Retinal pigment epithelial cell (primary cell): Measurements from ENCODE around the gene FAM222A.

Experiments used
- DNase-seq: peaks from one replicate; pipeline ENCODE4 v3.0.0-alpha.2; 2010; ENCODE audit warnings: low read depth
- H3K4me3 ChIP-seq: 2 replicates; pipeline ENCODE4 v1.5.1; 2011; ENCODE audit warnings: mild to moderate bottlenecking, low read length, control low read depth, moderate library complexity
- CTCF ChIP-seq: conservative IDR thresholded peaks from 2 replicates; pipeline ENCODE4 v1.5.1; 2011; ENCODE audit warnings: low read depth, low read length, control low read depth, inconsistent platforms

Gene FAM222A

DNA sequence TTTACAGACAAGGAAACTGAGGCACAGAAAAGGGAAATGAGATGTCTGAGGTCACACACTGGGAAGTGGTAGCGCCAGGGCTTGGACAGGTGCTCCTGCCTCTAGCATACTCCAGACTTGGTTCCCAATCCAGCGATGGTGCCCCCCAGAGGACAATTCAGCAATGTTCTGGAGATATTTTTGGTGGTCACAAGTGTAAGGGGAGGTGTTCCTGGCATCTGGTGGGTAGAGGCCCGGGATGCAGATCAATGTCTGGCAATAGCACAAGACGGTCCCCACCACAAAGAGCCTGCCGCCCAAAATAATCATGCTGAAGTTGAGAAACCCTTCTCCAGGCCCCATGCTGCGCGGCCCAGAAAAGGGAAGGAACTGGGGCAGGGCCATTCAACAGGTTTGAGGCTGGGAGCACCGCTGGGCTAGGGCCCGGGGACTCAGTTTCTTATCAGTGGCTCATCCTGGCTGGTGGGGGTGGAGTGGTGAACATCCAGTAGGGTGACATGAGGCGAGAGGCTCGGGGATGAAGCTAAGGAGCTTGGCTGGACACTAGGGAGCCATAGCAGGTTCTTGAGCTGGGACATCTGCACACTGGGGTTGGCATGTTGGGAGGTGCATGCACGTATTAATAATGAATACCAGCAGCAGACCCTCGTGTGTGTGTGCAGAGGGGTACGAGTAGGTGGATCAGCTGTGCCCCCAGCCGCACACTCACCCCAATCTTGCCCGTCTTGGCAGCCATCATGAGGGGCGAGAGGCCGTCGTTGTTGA is 84.5 kb downstream of the FAM222A start:
- H3K4me3 ChIP-seq = no peak overlapping the region
- no peak for DNase-seq
- TF ChIP-seq CTCF = peak; percentile 40

DNA sequence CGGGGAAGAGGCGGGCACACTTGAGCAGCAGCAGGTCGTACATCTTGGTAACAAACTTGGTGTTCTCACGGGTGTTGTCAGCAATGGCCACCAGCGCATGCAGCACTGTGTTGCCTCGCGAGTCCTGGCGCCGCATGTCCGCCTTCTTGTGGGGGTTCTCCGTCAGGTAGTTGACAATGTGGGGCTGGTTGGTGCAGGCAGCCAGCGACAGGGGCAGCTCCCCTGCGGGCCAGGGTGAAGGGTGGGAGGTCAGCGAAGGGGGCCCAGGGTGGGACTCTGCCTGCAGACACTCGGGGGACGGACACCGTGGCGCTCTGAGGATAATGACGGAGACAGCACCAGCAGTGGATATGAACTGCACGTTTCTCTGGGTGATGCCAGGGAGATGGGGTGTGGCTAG is 85.1 kb downstream of the FAM222A start:
- TF ChIP-seq CTCF = no peak
- DNase-seq = no peak
- H3K4me3 ChIP-seq = no peak overlapping the region

- no peak for DNase-seq
- H3K4me3 ChIP-seq = no peak overlapping the region
- TF ChIP-seq CTCF = no peak
Observed at GRCh38 chr12:109800536-109800935, 86.9 kb downstream of the FAM222A start.

- TF ChIP-seq CTCF = no peak
- no peak for DNase-seq
- H3K4me3 ChIP-seq = no peak overlapping the region
Observed at GRCh38 chr12:109802828-109803227, 89.2 kb downstream of the FAM222A start.

DNA sequence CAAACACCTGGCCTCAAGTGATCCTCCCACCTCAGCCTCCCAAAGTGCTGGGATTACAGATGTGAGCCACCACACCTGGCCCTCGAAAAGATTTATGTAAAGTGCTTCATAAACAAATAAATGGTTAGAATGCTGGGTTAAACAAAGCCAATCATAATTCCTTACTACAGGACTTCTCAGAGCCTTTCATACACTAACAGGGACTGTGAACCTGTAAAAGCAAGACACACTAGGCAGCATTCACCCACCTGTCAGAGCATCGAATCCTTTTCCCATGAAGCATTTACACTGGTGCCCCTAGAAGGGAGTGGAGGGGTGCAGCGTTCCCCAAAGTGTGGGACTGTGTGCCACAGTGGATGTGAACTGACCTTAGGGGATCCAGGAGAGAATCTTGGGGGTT is 90.1 kb downstream of the FAM222A start:
- TF ChIP-seq CTCF = no peak
- H3K4me3 ChIP-seq = no peak overlapping the region
- DNase-seq = no peak

DNA sequence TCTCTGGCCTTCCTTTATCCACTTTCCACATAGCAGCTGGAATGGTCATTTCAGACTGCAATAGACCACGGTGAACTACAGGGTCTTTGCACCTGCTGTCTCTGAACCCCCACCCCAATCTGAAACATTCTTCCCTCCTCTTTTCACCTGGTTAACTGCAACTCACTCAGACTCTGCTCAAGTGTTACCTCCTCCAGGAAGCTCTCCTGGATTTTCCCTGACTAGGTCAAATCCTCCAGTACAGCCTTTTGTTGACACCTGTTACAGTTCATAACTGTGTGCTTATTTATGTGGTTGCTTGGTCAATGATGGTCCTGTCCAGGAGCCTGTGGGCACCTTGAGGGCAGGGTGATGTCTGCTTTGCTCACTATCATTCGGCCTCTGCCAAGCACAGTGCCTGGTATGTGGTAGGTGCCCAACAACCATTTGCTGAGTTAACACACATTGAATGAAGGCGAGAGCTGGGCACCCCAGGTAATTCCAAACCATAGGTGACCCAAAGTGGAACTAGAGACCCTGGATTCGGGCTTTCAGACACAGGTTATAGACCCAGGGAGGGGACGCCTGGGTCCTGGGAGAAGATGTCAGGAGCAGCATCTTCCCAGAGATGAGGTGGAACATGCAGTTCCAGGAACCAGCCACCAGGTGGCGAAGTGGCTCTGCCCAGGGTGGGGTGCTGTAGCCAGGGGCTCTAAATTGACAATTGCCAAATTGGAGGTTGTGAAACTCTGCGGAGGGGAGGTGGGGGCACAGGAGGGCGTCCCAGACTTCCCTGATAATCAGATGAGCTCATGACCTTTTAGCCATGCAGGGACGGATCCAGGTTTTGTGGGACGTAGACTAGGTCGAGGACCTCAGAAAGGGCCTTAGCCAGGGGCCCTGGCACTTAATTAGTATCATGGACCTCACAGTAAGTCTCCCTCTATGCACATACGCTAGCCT is 91.5 kb downstream of the FAM222A start:
- DNase-seq = no peak
- peak; percentile 99 for TF ChIP-seq CTCF
- H3K4me3 ChIP-seq = no peak overlapping the region
